ENCODE measurements around the gene LIPM.

DNA sequence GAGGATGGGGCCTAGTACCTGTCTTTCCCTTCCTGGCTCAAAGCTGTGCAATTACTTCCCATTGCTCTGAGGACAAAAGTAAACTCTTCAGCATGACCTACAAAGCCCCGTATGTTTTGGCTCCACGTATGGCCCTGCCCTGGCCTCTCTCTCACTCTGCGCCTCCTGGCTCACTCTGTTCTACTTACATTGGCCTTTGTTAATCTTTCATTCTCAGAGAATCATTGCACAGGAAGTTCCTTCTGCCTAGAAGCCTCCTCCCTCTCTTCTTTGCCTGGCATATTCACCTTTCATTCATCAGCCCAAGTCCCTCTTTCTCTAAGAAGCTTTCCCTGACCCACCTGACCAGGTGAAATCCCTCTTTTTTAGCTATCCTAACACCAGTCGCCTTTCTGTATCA lies 23.9 kb downstream of the LIPM start:
- TF ChIP-seq SP1 (IDR thresholded peaks at IDR 0.05) (no peak), BHLHE40 (IDR thresholded peaks at IDR 0.05; ENCODE audit: borderline replicate concordance) (no peak), FOXM1 (IDR thresholded peaks at IDR 0.05; ENCODE audit: borderline replicate concordance) (no peak), LEF1 (IDR thresholded peaks at IDR 0.05; ENCODE audit: borderline replicate concordance) (no peak), FOXA1 (IDR thresholded peaks at IDR 0.05) (no peak)

All from HEK293T (cell line).